ENCODE results near the gene SPO11. TPM values are rescaled to one million over a fixed set of nuclear protein-coding genes. Genes with fewer than 3 reads are reported as not detected.
"Not testable (repeated sequence)": the region's sequence is repeated elsewhere in the genome, so short reads cannot be mapped to it uniquely, and the experiment has no call there.

The SPO11 gene
- total RNA-seq, 1 donor from 2014 or later, result not detected

DNA sequence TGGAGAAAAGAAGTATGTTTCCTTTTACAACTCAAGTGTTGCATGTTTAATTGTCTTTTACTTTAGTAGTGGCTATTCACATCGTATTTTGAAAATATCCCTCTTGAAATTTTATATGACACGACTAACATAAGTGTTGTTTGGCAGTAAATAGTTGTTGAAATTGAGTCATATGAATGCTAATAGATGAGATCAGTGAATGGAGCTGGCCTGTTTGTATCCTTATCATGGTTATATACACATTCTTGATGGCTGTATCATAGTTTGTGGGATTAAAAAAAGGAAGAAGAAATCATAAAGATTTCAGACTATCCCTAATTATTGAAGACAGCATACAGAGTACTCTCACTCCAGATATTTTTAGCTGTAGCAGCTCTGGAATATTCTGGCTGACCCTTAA lies 13.2 kb downstream of the SPO11 start:
- no peaks in the 10 kb centered on the region for H3K36me3 Mint-ChIP-seq
- TF ChIP-seq, protein P1, sequence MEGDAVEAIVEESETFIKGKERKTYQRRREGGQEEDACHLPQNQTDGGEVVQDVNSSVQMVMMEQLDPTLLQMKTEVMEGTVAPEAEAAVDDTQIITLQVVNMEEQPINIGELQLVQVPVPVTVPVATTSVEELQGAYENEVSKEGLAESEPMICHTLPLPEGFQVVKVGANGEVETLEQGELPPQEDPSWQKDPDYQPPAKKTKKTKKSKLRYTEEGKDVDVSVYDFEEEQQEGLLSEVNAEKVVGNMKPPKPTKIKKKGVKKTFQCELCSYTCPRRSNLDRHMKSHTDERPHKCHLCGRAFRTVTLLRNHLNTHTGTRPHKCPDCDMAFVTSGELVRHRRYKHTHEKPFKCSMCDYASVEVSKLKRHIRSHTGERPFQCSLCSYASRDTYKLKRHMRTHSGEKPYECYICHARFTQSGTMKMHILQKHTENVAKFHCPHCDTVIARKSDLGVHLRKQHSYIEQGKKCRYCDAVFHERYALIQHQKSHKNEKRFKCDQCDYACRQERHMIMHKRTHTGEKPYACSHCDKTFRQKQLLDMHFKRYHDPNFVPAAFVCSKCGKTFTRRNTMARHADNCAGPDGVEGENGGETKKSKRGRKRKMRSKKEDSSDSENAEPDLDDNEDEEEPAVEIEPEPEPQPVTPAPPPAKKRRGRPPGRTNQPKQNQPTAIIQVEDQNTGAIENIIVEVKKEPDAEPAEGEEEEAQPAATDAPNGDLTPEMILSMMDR (conservative IDR thresholded peaks at IDR 0.05), result no peak
- no peaks in the 10 kb centered on the region for H3K9me3 Mint-ChIP-seq
- H3K4me1 Mint-ChIP-seq (ENCODE audit: unreplicated experiment), result peaks cover 17% of the 10 kb centered on the region
- H3K27me3 Mint-ChIP-seq, result no peaks in the 10 kb centered on the region
- no peak overlapping the region for H3K4me3 Mint-ChIP-seq
- H3K27ac Mint-ChIP-seq, result no peak overlapping the region
- DNase-seq (ENCODE audit: extremely low spot score, unreplicated experiment), result no peak

DNA sequence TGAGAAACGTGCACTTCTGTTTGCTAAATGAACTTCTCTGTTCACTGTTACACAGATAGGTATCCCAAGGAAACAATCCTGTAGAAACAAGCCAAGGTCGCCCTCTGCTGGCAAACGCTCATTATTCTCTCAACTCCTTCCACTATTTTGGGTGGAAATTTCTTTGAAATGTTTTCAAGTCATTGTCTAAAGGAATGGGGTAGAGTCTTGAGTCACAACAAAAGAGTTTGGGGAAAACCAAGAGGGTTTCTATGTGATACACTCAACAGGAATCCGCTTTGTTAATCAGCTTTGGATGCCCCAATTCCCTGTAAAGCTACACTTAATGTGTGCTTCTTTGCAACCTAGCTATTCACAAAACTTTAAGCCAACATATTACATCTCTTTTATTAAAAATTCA lies 16.9 kb downstream of the SPO11 start:
- H3K27ac Mint-ChIP-seq, result no peak overlapping the region
- no peak for DNase-seq (ENCODE audit: extremely low spot score, unreplicated experiment)
- TF ChIP-seq, protein P1 (conservative IDR thresholded peaks at IDR 0.05), result peak; percentile 95
- no peaks in the 10 kb centered on the region for H3K9me3 Mint-ChIP-seq
- H3K27me3 Mint-ChIP-seq, result no peaks in the 10 kb centered on the region
- H3K4me3 Mint-ChIP-seq, result no peak overlapping the region
- H3K36me3 Mint-ChIP-seq, result no peaks in the 10 kb centered on the region
- peaks cover 10% of the 10 kb centered on the region for H3K4me1 Mint-ChIP-seq (ENCODE audit: unreplicated experiment)

DNA sequence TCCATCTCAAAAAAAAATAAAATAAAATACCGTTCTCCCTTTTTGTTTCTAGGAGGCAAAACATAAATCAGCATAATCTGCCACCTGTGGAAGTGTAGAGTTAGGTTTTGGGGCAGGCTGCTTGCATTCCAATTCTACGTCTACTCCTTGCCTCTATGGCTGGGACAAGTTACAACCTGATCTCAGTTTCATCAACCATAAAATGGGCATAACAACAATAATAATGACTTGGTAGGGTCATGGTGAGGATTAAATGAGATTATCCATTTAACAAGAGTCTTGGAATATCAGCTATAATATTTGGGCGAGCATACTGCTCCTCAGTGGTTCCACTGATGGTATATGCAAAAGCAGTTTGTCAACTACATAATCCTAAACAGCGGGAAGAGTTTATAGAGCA lies 17.8 kb downstream of the SPO11 start:
- no peak for DNase-seq (ENCODE audit: extremely low spot score, unreplicated experiment)
- H3K9me3 Mint-ChIP-seq, result no peaks in the 10 kb centered on the region
- TF ChIP-seq, protein P1 (conservative IDR thresholded peaks at IDR 0.05), result no peak
- no peaks in the 10 kb centered on the region for H3K27me3 Mint-ChIP-seq
- H3K27ac Mint-ChIP-seq, result no peak overlapping the region
- no peaks in the 10 kb centered on the region for H3K36me3 Mint-ChIP-seq
- H3K4me3 Mint-ChIP-seq, result no peak overlapping the region
- peaks cover 8% of the 10 kb centered on the region for H3K4me1 Mint-ChIP-seq (ENCODE audit: unreplicated experiment)

DNA sequence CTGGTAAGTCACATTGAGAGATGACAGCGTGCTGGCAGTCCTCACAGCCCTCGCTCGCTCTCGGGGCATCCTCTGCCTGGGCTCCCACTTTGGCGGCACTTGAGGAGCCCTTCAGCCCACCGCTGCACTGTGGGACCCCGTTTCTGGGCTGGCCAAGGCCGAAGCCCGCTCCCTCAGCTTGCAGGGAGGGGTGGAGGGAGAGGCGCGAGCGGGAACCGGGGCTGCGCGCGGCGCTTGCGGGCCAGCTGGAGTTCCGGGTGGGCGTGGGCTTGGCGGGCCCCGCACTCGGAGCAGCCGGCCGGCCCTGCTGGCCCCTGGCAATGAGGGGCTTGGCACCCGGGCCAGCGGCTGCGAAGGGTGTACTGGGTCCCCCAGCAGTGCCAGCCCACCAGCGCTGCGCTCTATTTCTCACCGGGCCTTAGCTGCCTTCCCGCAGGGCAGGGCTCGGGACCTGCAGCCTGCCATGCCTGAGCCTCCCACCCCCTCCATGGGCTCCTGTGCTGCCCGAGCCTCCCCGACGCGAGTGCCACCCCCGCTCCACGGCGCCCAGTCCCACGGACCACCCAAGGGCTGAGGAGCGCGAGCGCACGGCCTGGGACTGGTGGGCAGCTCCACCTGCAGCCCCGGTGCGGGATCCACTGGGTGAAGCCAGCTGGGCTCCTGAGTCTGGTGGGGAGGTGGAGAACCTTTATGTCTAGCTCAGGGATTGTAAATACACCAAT lies 18.8 kb downstream of the SPO11 start:
- H3K36me3 Mint-ChIP-seq; H3K9me3 Mint-ChIP-seq; H3K27ac Mint-ChIP-seq; DNase-seq (ENCODE audit: extremely low spot score, unreplicated experiment); H3K27me3 Mint-ChIP-seq: not testable (repeated sequence)
- H3K4me1 Mint-ChIP-seq (ENCODE audit: unreplicated experiment), result peaks cover 14% of the 10 kb centered on the region
- H3K4me3 Mint-ChIP-seq, result peak overlapping the region; percentile 40

DNA sequence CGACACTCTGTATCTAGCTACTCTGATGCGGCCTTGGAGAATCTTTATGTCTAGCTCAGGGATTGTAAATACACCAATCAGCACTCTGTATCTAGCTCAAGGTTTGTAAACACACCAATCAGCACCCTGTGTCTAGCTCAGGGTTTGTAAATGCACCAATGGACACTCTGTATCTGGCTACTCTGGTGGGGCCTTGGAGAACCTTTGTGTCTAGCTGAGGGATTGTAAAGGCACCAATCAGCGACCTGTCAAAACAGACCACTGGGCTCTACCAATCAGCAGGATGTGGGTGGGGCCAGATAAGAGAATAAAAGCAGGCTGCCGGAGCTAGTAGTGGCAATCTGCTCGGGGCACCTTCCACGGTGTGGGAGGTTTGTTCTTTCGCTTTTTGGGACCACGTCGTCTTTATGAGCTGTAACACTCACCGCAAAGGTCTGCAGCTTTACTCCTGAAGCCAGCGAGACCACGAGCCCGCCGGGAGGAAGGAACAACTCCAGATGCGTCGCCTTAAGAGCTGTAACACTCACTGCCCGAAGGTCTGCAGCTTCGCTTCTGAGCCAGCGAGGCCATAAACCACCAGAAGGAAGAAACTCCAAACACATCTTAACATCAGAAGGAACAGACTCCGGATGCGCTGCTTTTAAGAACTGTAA lies 19.4 kb downstream of the SPO11 start:
- H3K36me3 Mint-ChIP-seq; H3K27me3 Mint-ChIP-seq; H3K9me3 Mint-ChIP-seq; H3K27ac Mint-ChIP-seq; DNase-seq (ENCODE audit: extremely low spot score, unreplicated experiment): not testable (repeated sequence)
- peak overlapping the region; percentile 25 for H3K4me3 Mint-ChIP-seq
- H3K4me1 Mint-ChIP-seq (ENCODE audit: unreplicated experiment), result peaks cover 16% of the 10 kb centered on the region

DNA sequence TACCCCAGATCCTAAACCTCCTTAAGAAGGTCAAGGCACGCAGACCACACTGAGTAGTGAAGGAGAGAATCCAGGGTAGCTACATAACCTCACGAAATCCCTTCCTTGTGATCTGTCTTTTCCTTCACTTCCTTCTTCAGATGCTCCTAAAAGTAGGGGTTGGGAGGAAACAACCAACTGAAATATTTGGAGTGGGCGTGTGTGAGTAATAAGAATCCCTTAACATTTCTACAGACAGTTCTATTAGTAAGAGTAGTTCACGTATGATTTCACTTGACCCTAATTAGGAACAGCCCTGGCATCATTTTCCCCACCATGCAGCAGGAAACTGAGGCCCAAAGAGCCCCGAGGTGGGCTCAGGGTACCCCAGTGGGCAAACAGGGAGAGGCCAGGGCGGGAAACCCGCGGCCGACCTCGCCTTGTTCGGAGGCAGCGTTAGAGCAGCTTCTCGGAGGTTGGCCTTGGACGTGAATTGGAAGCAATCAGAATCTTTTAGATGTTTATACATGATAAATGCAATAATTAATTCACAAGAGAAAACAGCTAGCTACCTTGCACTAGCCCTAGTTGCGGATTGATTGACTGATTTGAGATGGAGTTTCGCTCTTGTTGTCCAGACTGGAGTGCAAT lies 20.6 kb downstream of the SPO11 start:
- H3K36me3 Mint-ChIP-seq, result peaks cover 4% of the 10 kb centered on the region
- DNase-seq (ENCODE audit: extremely low spot score, unreplicated experiment), result no peak
- H3K4me1 Mint-ChIP-seq (ENCODE audit: unreplicated experiment), result peaks cover 16% of the 10 kb centered on the region
- no peaks in the 10 kb centered on the region for H3K9me3 Mint-ChIP-seq
- no peaks in the 10 kb centered on the region for H3K27me3 Mint-ChIP-seq
- TF ChIP-seq, protein P1 (conservative IDR thresholded peaks at IDR 0.05), result no peak
- peak overlapping the region; percentile 32 for H3K27ac Mint-ChIP-seq
- peak overlapping the region; percentile 78 for H3K4me3 Mint-ChIP-seq

DNA sequence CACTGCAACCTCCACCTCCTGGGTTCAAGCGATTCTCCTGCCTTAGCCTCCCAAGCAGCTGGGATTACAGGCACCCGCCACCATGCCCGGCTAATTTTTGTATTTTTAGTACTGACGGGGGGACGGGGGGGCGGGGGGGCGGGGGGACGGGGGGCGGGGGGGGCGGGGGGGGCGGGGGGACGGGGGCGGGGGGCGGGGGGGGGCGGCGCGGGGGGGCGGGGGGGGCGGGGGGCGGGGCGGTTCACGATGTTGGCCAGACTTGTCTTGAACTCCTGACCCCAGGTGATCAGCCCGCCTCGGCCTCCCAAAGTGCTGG lies 21.1 kb downstream of the SPO11 start:
- Mint-ChIP-seq H3K27ac (peak overlapping the region; percentile 86), H3K4me3 (peak overlapping the region; percentile 95), H3K4me1 (ENCODE audit: unreplicated experiment) (peaks cover 16% of the 10 kb centered on the region)
- H3K36me3 Mint-ChIP-seq; DNase-seq (ENCODE audit: extremely low spot score, unreplicated experiment); H3K27me3 Mint-ChIP-seq; H3K9me3 Mint-ChIP-seq: not testable (repeated sequence)

Data from type B pancreatic cell (in vitro differentiated cells).